Testis (tissue), 2 donors: Measurements from ENCODE around the gene FOXI1.

Source experiments
- POLR2A ChIP-seq: fragments of 450-650 bp; IDR thresholded peaks from one replicate; pipeline ENCODE4 v1.6.1; 2017; ENCODE audit warnings: antibody characterized with exemption, mild to moderate bottlenecking, moderate library complexity
- TF ChIP-seq, protein P1 (sequence below), 3 experiments: fragments of 450-650 bp in 2 of 3; fragments of 200-600 bp in 1 of 3; sonication (generic) in 1 of 3; IDR thresholded peaks; one replicate each; pipeline ENCODE4 v1.5.1; 2016 to 2019; ENCODE audit warnings: antibody characterized with exemption in 3 of 3, mild to moderate bottlenecking in 2 of 3, moderate library complexity in 1 of 3

DNA sequence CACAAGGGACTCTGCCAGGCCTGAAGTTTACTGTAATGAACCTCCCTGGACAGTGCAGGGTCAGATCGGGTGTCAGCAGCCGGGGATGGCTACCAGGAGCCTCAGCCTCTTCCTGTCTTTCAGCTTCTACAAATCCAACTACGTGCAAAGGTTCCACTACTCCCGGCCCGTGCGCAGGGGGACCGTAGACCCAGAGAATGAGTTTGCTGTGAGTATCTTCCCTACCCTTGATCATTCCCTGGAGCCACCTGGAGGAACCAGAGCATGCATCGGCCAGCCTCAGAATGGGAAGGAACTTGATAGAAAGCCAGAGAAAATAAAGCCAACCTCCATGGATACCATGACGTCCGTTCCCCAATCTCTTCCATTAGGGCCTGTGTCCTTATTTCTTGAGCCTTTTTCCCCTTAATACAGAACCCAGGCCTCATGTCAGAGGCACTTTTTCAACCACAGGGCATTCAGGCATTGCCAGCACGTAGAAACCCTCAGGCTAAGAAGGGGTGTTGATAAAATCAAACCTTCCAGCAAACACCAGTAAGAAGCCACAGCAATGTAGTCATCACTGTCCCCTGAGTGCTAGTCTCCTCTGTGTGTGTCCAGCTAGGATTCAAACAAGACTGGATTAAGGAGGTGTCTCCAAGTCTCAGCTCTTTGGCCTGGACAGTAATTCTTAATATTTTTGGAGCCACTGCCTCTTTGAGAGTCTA, 49.0 kb upstream of the FOXI1 start:
- TF ChIP-seq, protein P1, sequence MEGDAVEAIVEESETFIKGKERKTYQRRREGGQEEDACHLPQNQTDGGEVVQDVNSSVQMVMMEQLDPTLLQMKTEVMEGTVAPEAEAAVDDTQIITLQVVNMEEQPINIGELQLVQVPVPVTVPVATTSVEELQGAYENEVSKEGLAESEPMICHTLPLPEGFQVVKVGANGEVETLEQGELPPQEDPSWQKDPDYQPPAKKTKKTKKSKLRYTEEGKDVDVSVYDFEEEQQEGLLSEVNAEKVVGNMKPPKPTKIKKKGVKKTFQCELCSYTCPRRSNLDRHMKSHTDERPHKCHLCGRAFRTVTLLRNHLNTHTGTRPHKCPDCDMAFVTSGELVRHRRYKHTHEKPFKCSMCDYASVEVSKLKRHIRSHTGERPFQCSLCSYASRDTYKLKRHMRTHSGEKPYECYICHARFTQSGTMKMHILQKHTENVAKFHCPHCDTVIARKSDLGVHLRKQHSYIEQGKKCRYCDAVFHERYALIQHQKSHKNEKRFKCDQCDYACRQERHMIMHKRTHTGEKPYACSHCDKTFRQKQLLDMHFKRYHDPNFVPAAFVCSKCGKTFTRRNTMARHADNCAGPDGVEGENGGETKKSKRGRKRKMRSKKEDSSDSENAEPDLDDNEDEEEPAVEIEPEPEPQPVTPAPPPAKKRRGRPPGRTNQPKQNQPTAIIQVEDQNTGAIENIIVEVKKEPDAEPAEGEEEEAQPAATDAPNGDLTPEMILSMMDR (IDR thresholded peaks at IDR 0.05), result no peak
- no peak for TF ChIP-seq POLR2A
